Esophagus (tissue), 2 donors: ENCODE measurements around the gene BLCAP. TPM values are rescaled to one million over a fixed set of nuclear protein-coding genes. Genes with fewer than 3 reads are reported as not detected.

ENCODE experiments used
- H3K27ac ChIP-seq, 2 donors: one replicate each; pipeline ENCODE4 v1.5.1; 2013; ENCODE audit warnings: low read depth in 2 of 2, mild to moderate bottlenecking in 2 of 2, inconsistent platforms in 1 of 2, low read length in 1 of 2, moderate library complexity in 1 of 2
- H3K27me3 ChIP-seq, 2 donors: one replicate each; pipeline ENCODE4 v1.6.1; 2013; ENCODE audit warnings: low read length in 2 of 2, control low read depth in 1 of 2, mild to moderate bottlenecking in 1 of 2; ENCODE audit not compliant: insufficient read depth in 2 of 2, control insufficient read depth in 1 of 2
- H3K36me3 ChIP-seq, 2 donors: one replicate each; pipeline ENCODE4 v1.6.1; 2013; ENCODE audit warnings: low read length in 1 of 2; ENCODE audit not compliant: control insufficient read depth in 2 of 2, insufficient read depth in 2 of 2
- H3K4me1 ChIP-seq, 2 donors: one replicate each; pipeline ENCODE4 v1.6.1; 2013; ENCODE audit warnings: low read length in 1 of 2; ENCODE audit not compliant: control insufficient read depth in 2 of 2, insufficient read depth in 2 of 2
- H3K4me3 ChIP-seq, 2 donors: one replicate each; pipeline ENCODE4 v1.5.1; 2013; ENCODE audit warnings: low read length in 2 of 2, mild to moderate bottlenecking in 2 of 2, low read depth in 1 of 2, moderate library complexity in 1 of 2
- H3K9me3 ChIP-seq, 2 donors: one replicate each; pipeline ENCODE4 v1.6.1; 2013; ENCODE audit warnings: mild to moderate bottlenecking in 2 of 2, low read depth in 1 of 2, low read length in 1 of 2, moderate library complexity in 1 of 2; ENCODE audit not compliant: control insufficient read depth in 2 of 2, insufficient read depth in 1 of 2
- WGBS, 2 donors: extraction: QIAGEN DNeasy Blood & Tissue Kit; methylation state at CpG; one replicate each; pipeline ENCODE4 v1.1.7; 2013; 5-methylcytosine and 5-hydroxymethylcytosine counted together
- polyA plus RNA-seq, 2 donors: library from polyadenylated mRNA; stranded (reverse); fragments of 200-250 nt; gene quantifications; one replicate each; pipeline ENCODE4 v1.2.3, GENCODE V29; 2013
- donor health status: healthy with polysubstance abuse.
- donor health status: Bipolar disorder and iron deficiency.

Gene BLCAP
- polyA plus RNA-seq, 2 donors: 45.7 to 80.2 TPM

- Histone ChIP-seq H3K27ac (no peak overlapping the region), H3K4me1 (peaks cover 0 to 2% of the 10 kb centered on the region in 2 donors), H3K9me3 (no peaks in the 10 kb centered on the region), H3K27me3 (no peaks in the 10 kb centered on the region), H3K4me3 (no peak overlapping the region), H3K36me3 (peaks cover 0 to 11% of the 10 kb centered on the region in 2 donors)
- WGBS, 2 donors: 61 to 68% methylated on average over 4 of the region's 4 CpGs
Measured at GRCh38 chr20:37506152-37506725, 21.4 kb downstream of the BLCAP start.

DNA sequence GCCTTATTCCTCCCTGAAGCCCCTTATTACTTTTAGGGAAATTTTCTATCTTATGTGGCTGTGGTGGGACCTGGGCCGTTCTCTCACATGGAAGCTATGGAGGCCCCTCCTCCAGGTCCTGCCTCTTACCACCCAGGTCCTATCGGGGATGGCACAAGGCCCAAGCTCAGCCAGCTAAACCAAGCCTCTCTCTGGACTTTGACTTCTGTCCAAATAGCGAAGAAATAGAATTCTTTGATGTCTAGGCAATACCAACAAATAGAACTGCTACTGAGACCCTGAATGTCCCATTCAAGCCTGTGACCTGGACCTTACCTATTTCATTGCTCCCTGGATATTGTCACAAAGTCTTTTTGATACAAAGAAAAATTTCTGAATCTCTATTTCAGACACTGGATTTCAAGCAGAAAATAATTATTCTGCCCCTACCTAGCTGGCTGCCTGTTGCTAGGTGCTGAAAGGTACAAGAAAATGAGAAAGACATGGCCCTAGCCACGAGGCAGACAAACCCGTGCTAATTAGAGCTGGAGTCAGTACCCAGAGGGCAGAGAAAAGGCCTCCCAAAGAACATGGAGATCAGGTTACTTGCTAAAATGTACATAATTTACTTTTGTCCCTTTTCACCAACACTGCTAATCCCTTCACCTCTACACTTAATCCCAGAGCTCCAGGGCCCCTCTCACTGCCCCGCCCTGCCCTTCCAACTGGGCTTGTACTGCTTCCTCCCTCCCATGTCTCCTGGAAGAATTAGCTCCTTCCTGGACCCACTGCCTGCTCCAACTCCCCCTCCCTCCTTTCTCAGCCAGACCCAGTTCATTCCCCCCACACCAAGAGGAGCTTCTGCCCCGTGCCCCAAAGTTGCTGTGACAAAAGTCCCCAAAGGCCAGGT, 22.2 kb downstream of the BLCAP start:
- H3K4me1 ChIP-seq: peaks cover 0 to 2% of the 10 kb centered on the region in 2 donors
- no peaks in the 10 kb centered on the region for H3K27me3 ChIP-seq
- H3K36me3 ChIP-seq: peaks cover 0 to 11% of the 10 kb centered on the region in 2 donors
- no peak overlapping the region for H3K27ac ChIP-seq
- WGBS, 2 donors: 50 to 54% methylated on average over 7 of the region's 7 CpGs
- H3K4me3 ChIP-seq: no peak overlapping the region
- H3K9me3 ChIP-seq: no peaks in the 10 kb centered on the region

DNA sequence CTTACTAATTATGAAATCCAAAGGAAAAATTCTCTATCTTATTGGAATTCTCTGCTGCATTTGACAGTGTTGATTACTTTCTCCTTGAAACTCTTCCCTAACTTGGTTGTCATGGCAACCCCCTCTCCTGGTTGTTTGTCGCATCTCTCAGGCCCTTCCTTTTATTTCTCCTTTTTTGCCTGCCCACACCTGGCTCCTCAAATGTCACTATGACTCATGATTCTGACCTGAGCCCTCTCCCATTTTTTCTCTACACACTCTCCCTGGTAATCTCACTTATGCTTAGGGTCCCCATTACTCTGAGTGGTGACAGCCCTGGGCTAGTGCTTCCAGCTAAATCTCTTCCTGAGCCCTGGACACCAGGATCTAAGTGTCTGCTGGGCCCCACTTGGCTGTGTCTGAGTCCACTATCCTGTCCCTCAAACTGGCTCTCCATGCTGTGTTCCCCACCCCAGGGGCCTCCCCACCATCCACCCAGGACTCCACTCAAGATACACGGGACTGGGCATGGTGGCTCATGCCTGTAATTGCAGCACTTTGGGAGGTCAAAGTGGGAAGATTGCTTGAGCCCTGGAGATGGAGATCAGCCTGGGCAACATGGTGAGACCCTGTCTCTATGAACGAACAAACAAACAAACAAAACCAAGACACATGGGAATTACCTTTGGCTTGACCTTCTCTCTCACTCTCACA, 23.1 kb downstream of the BLCAP start:
- no peaks in the 10 kb centered on the region for H3K27me3 ChIP-seq
- H3K4me1 ChIP-seq: peaks cover 0 to 2% of the 10 kb centered on the region in 2 donors
- no peak overlapping the region for H3K4me3 ChIP-seq
- 55 to 68% methylated on average over 3 of the region's 3 CpGs for WGBS, 2 donors
- H3K36me3 ChIP-seq: peaks cover 0 to 9% of the 10 kb centered on the region in 2 donors
- no peak overlapping the region for H3K27ac ChIP-seq
- H3K9me3 ChIP-seq: no peaks in the 10 kb centered on the region

- H3K9me3 ChIP-seq: no peaks in the 10 kb centered on the region
- no peak overlapping the region for H3K4me3 ChIP-seq
- H3K36me3 ChIP-seq: peaks cover 0 to 4% of the 10 kb centered on the region in 2 donors
- 78 to 83% methylated on average over 3 of the region's 3 CpGs for WGBS, 2 donors
- no peak overlapping the region for H3K27ac ChIP-seq
- H3K27me3 ChIP-seq: no peaks in the 10 kb centered on the region
- H3K4me1 ChIP-seq: peaks cover 0 to 2% of the 10 kb centered on the region in 2 donors
Measured at GRCh38 chr20:37503256-37503927, 24.3 kb downstream of the BLCAP start.

DNA sequence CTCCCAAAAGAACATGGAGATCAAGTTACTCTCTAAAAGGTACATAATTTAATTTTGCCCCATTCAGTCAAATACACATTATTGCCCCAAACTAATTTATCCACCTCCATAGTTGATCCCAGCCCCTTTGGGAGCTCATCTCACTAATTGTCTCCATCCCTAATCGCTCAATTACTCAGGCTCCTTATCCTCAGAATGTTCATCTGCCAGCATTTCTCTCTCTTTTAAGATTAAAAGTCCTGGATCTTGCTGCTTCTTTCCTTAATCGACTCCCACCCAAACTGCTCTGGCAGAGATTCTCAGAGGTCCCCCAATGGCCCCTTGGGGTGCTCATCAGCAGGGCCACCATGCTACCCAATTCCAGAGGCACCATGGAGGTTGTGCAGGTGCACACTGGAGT, 25.0 kb downstream of the BLCAP start:
- no peak overlapping the region for H3K4me3 ChIP-seq
- H3K36me3 ChIP-seq: peaks cover 0 to 4% of the 10 kb centered on the region in 2 donors
- WGBS, 2 donors: 75 to 81% methylated on average over 2 of the region's 2 CpGs
- H3K27me3 ChIP-seq: no peaks in the 10 kb centered on the region
- H3K27ac ChIP-seq: no peak overlapping the region
- H3K9me3 ChIP-seq: no peaks in the 10 kb centered on the region
- H3K4me1 ChIP-seq: peaks cover 0 to 2% of the 10 kb centered on the region in 2 donors

- peaks cover 0 to 2% of the 10 kb centered on the region in 2 donors for H3K4me1 ChIP-seq
- H3K4me3 ChIP-seq: no peak overlapping the region
- WGBS, 2 donors: 81 to 85% methylated on average over 7 of the region's 7 CpGs
- H3K27ac ChIP-seq: no peak overlapping the region
- H3K27me3 ChIP-seq: no peaks in the 10 kb centered on the region
- H3K9me3 ChIP-seq: no peaks in the 10 kb centered on the region
- peaks cover 0 to 4% of the 10 kb centered on the region in 2 donors for H3K36me3 ChIP-seq
Measured at GRCh38 chr20:37501940-37502339, 25.7 kb downstream of the BLCAP start.

- no peaks in the 10 kb centered on the region for H3K4me1 ChIP-seq
- H3K27ac ChIP-seq: no peak overlapping the region
- no peaks in the 10 kb centered on the region for H3K27me3 ChIP-seq
- no peak overlapping the region for H3K4me3 ChIP-seq
- 92 to 93% methylated on average over 7 of the region's 7 CpGs for WGBS, 2 donors
- H3K9me3 ChIP-seq: no peaks in the 10 kb centered on the region
- H3K36me3 ChIP-seq: peaks cover 0 to 4% of the 10 kb centered on the region in 2 donors
Measured at GRCh38 chr20:37500311-37500710, 27.4 kb downstream of the BLCAP start.

GRCh38 chr20:37498066-37498665, 29.5 kb downstream of the BLCAP start:
- H3K4me3 ChIP-seq: no peak overlapping the region
- no peaks in the 10 kb centered on the region for H3K4me1 ChIP-seq
- no peaks in the 10 kb centered on the region for H3K9me3 ChIP-seq
- H3K27me3 ChIP-seq: no peaks in the 10 kb centered on the region
- H3K27ac ChIP-seq: no peak overlapping the region
- peaks cover 0 to 5% of the 10 kb centered on the region in 2 donors for H3K36me3 ChIP-seq
- WGBS, 2 donors: 79 to 84% methylated on average over 2 of the region's 2 CpGs

GRCh38 chr20:37494796-37495195, 32.9 kb downstream of the BLCAP start:
- WGBS, 2 donors: 84 to 90% methylated on average over 5 of the region's 5 CpGs
- no peaks in the 10 kb centered on the region for H3K4me1 ChIP-seq
- no peaks in the 10 kb centered on the region for H3K27me3 ChIP-seq
- H3K9me3 ChIP-seq: no peaks in the 10 kb centered on the region
- no peak overlapping the region for H3K4me3 ChIP-seq
- no peak overlapping the region for H3K27ac ChIP-seq
- peaks cover 0 to 2% of the 10 kb centered on the region in 2 donors for H3K36me3 ChIP-seq
